ENCODE measurements around the gene SEMA3F.

GRCh38 chr3:50147861-50148260, 7.3 kb upstream of the SEMA3F start:
- TF ChIP-seq, protein P1, sequence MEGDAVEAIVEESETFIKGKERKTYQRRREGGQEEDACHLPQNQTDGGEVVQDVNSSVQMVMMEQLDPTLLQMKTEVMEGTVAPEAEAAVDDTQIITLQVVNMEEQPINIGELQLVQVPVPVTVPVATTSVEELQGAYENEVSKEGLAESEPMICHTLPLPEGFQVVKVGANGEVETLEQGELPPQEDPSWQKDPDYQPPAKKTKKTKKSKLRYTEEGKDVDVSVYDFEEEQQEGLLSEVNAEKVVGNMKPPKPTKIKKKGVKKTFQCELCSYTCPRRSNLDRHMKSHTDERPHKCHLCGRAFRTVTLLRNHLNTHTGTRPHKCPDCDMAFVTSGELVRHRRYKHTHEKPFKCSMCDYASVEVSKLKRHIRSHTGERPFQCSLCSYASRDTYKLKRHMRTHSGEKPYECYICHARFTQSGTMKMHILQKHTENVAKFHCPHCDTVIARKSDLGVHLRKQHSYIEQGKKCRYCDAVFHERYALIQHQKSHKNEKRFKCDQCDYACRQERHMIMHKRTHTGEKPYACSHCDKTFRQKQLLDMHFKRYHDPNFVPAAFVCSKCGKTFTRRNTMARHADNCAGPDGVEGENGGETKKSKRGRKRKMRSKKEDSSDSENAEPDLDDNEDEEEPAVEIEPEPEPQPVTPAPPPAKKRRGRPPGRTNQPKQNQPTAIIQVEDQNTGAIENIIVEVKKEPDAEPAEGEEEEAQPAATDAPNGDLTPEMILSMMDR (IDR thresholded peaks at IDR 0.05): no peak
- TF ChIP-seq POLR2A (IDR thresholded peaks at IDR 0.05; ENCODE audit: low read depth): no peak
